D341Med (cell line): ENCODE measurements around the gene LCN15.

Source experiments
- DNase-seq: peaks from one replicate; pipeline ENCODE4 v3.0.0; 2012; ENCODE audit warnings: low spot score

The LCN15 gene

GRCh38 chr9:136740971-136741882 lies 23.1 kb downstream of the LCN15 start:
- DNase-seq = no peak

GRCh38 chr9:136740491-136740890 lies 23.8 kb downstream of the LCN15 start:
- DNase-seq = no peak

DNA sequence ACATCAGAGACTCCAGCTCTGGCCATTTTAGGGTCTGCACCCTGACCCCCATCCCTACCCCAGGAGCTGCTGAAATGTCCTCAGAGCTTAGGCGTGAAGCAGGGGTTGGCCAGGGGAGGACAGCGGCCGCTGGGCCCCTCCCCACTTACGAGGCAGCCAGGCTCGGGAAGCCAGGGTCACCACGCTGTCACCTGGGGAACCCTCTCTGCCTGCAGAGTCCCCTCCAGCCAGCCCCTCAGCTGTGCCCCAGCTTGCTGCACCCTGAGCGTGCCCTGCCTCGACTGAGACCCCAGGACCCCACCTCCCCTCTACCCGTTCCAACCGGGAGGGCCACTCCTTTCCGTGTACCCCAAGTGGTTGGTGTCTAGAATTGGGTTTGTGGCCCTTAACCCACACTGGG lies 24.2 kb downstream of the LCN15 start:
- DNase-seq = no peak

DNA sequence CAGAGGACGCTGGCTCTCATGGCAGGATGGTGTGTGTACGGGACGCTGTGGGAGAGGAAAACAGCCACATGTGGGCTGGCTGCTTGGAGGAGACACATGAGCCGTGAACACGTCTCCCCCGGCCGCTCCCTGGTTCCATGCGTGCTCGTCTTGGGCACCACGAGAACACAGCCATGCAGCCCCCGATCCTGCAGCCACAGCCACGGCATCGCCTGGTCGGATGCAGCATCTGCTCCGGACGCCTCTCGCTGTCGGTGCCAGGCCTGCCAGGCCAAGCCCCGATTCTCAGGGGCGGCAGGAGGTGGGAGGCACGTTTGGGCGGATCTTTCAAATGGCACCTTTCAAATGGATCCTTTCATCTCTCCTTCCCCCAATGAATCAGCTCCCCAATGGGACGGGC lies 24.8 kb downstream of the LCN15 start:
- DNase-seq = no peak

DNA sequence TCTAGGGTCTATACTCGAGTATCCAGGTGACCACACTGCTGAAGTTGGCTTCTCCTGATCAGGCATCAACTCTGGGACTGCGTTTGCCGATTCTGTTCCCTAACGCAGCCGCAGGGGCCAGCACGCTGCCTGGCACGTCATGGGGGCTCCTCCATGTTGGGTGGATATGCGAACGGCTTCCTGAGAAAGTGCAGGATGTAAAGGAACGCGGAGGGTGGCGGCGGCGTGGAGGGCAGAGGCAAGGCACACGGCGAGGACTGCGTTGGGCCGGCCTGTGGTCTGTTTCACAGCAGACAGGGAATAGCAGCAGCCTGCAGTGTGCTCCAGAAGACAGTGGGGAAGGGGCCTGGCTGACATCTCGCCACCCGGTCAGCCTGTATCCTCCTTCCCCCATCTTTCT lies 25.4 kb downstream of the LCN15 start:
- no peak for DNase-seq

DNA sequence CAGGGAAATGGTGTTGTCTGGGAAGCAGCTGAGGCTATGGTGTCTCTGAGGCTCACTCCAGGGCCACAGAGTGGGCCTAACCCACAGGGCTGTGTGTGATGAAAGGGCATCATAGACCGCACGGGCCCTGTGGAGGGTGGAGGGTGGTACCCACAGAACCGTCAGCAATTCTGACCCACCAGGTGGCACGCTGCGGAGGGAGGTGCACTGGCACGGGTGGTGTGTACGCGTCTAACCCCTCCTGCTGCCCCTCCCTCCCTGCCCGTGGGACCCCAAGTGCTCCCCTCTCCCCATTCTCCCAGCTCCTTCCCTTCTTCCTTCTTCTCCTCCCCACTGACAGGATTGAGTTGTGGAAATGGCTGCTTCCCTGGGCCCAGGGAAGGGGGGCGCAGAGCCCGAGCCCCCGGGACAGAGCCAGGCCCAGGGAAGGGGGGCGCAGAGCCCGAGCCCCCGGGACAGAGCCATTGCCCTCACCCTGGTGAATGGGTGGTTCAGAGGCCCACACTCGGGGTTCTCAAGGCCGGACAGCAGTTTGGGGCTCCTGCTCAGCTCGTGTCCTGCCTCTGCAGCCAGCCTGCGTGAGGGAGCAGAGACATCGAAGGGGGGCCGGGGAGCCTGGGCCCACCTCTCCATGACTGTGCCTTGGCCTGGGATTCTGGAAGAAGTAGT lies 28.4 kb downstream of the LCN15 start:
- no peak for DNase-seq

DNA sequence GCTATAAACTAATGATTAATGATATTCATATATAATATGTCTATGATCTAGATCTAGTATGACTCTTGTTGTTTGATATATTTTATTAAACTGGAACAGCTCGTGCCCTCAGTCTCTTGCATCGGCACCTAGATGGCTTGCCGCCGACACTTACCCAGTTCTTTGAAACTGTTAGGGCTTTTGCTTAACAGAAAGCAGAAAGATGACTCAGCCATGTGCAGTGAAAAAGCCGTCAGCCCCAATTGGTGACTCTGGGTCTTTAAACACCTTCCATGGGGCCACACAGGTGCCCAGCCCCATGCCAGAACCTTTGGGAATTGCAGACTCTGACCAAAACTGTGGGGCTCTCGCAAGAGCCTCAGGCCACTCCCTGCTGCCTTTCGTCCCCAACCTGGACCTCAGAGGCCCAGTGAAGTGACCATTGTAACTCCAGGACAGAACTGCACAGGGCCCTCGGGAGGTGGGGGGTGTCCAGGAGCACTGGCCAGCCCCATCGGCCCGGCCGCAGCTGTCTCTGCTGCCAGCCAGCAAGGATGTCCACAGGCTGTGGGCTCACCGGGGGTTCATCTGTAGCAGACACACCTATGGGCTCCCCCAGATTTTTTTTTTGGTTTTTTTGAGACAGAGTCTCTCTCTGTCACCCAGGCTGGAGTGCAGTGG lies 29.4 kb downstream of the LCN15 start:
- no peak for DNase-seq

- no peak for DNase-seq
Observed at GRCh38 chr9:136733611-136734010, 30.7 kb downstream of the LCN15 start.

DNA sequence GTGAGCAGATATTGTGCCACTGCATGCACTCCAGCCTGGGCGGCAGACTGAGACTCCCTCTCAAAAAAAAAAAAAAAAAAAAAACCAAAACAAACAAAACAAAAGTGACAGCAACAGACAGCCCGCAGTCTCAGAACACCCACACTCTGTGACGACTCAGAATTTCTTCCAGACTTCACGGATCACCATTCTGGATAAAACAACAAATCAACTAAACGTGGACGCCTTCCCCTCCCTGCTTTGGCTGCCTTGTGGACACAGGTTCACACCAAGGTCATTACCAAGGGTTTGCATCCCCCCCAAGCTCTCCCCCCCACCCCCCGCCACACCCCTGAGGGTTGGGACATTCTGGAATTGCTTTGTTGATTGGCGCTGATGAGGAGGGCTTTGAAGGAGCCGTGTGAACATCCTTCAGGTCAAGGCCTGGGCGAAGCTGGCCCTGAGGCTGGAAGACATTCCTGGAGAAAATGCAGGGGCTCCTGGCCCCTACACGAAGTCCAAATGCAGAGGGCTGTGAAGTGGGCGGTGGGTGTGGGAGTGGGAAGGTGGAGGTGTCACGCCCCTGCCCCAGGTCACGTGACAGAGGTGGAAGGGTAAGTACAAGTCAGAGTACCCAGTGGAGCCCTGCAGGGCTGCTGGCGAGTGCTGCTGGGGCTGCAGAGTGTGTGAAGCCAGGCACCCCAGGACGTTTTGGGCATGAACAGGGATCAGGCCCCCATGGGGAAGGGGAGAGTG lies 31.7 kb downstream of the LCN15 start:
- no peak for DNase-seq

- DNase-seq = no peak
Observed at GRCh38 chr9:136729926-136730325, 34.4 kb downstream of the LCN15 start.

DNA sequence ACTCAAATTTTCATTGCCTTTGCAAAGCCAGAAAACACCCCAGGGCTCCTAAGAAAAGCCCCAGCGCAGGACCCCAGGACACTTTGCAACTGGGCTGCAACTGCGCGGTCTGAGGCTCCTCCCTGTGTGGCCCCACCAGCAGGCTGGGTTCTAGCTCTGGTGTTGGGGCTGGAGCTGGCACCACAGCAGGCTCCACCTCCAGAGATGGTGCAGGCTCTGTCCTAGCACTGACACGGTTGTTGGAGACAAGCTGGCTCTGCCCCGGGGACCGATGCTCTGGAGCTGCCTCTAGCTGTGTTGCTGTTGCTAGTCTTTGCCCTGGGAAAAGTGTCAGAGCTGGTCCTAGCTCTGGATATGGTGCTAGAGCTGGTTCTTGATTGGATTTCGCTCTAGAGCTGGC lies 35.2 kb downstream of the LCN15 start:
- no peak for DNase-seq

GRCh38 chr9:136728548-136729123 lies 35.7 kb downstream of the LCN15 start:
- peak; percentile 68 for DNase-seq

- DNase-seq = peak; percentile 97
Observed at GRCh38 chr9:136728080-136728547, 36.2 kb downstream of the LCN15 start.

GRCh38 chr9:136726631-136727191 lies 37.6 kb downstream of the LCN15 start:
- DNase-seq = peak; percentile 67

- no peak for DNase-seq
Observed at GRCh38 chr9:136726118-136726517, 38.2 kb downstream of the LCN15 start.

GRCh38 chr9:136725612-136726011 lies 38.7 kb downstream of the LCN15 start:
- no peak for DNase-seq

DNA sequence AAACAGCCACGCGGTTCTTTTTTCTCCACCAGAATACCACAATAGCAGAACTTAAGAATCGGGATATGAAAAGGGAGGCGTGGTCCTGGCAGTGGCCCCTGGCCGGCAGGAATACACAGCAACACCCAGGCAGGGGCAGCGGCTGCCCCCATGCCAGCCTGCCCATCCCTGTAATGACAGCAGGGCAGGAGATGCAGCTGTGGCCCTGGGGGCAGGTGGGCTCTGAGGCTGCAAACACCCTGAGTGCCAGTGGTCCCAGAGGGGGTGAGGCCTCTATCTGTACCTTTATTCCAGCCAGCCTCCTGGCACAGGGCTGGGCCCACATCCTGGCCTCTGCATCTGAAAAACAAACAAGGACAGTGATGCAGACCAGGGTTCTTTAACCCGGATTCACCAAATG lies 39.5 kb downstream of the LCN15 start:
- no peak for DNase-seq

DNA sequence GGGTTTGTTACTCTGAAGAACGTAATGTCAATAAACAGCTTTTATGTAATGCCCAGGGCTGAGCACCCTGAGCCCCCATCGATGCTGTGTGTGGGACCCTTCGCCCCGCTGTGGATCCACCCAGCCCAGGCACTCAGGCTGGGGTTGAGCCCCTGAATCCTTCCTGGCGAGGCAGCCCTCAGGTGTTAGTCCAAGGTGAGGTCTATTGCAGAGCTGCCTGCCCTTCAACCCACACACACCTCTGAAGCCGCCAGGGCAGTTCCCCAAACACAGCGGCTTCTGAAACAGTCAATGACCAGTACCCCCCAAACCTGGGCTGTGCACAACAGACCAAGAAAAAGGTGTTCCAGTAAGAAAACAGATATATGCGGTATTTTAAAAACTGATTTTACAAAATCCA lies 40.3 kb downstream of the LCN15 start:
- DNase-seq = no peak

GRCh38 chr9:136723362-136723976 lies 40.8 kb downstream of the LCN15 start:
- no peak for DNase-seq

GRCh38 chr9:136722969-136723356 lies 41.4 kb downstream of the LCN15 start:
- DNase-seq = no peak
